ENCODE data around the gene KHNYN.
"Not testable (repeated sequence)": the region's sequence is repeated elsewhere in the genome, so short reads cannot be mapped to it uniquely, and the experiment has no call there.

The KHNYN gene

GRCh38 chr14:24481622-24482324, 52.0 kb downstream of the KHNYN start:
- peak; percentile 19 for DNase-seq

DNA sequence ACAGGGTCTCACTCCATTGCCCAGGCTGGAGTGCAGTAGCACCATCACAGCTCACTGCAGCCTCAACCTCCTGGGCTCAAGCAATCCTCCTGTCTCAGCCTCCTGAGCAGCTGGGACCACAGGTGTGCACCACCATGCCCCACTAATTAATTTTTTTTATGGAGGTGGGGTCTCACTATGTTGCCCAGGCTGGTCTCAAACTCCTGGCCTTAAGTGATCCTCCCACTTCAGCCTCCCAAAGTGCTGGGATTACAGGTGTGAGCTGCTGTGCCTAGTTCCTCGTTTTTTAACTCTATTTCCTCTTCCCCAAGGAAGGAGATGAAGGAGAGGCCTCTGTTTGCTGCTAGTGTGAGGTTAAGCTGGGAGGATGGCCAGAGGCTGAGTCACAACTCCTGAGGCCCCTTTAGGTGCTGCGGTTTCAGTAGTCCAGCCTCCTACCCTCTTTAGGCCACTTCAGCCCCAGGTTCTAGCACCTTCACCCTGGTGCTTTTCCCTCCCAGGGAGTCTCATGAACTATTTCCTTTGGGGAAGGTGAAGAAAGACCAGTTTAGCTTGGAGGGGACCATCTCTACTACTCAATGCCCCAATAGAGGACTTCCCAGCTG, 53.0 kb downstream of the KHNYN start:
- not testable (repeated sequence) for DNase-seq

GRCh38 chr14:24483604-24484252, 54.0 kb downstream of the KHNYN start:
- no peak for DNase-seq
